Keratinocyte (primary cell): ENCODE data around the gene PSD4.

ENCODE experiments used
- EZH2 ChIP-seq: IDR thresholded peaks from one replicate; pipeline ENCODE4 v1.6.1; 2012; ENCODE audit warnings: inconsistent platforms, mild to moderate bottlenecking, low read length, moderate library complexity
- TF ChIP-seq, protein P1 (sequence below), 3 experiments: IDR thresholded peaks in 1 of 3; conservative IDR thresholded peaks in 1 of 3; optimal IDR thresholded peaks in 1 of 3; 2 replicates in 2 of 3; 3 replicates in 1 of 3; pipeline versions ENCODE3 to v1.5.1; 2011; ENCODE audit warnings: low read length in 3 of 3, mild to moderate bottlenecking in 3 of 3, moderate library complexity in 2 of 3, control low read depth in 1 of 3, inconsistent platforms in 1 of 3; ENCODE audit not compliant: insufficient read depth in 2 of 3; ENCODE audit errors: extremely low read depth in 1 of 3

DNA sequence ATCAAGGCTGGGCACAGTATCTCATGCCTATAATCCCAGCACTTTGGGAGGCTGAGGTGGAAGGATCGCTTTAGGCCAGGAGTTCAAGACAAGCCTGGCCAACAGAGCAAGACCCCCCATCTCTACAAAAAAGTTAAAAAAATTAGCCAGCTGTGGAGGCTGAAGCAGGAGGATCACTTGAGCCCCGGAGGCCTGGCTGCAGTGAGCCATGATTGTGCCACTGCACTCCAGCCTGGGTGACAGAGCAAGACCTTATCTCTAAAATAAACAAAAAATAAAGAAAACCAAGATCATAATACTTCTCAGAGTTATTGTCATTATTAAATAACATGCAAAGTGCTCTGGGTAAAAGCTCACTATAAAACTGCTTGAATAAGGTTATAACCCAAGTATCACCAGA is 31.5 kb upstream of the PSD4 start:
- TF ChIP-seq, protein P1, sequence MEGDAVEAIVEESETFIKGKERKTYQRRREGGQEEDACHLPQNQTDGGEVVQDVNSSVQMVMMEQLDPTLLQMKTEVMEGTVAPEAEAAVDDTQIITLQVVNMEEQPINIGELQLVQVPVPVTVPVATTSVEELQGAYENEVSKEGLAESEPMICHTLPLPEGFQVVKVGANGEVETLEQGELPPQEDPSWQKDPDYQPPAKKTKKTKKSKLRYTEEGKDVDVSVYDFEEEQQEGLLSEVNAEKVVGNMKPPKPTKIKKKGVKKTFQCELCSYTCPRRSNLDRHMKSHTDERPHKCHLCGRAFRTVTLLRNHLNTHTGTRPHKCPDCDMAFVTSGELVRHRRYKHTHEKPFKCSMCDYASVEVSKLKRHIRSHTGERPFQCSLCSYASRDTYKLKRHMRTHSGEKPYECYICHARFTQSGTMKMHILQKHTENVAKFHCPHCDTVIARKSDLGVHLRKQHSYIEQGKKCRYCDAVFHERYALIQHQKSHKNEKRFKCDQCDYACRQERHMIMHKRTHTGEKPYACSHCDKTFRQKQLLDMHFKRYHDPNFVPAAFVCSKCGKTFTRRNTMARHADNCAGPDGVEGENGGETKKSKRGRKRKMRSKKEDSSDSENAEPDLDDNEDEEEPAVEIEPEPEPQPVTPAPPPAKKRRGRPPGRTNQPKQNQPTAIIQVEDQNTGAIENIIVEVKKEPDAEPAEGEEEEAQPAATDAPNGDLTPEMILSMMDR (optimal IDR thresholded peaks at IDR 0.05 in 1 of 3, IDR thresholded peaks at IDR 0.05 in 1 of 3, conservative IDR thresholded peaks at IDR 0.05 in 1 of 3; ENCODE audit: extremely low read depth in 1 of 3, insufficient read depth in 2 of 3, low read length in 3 of 3) = no peak
- no peak for TF ChIP-seq EZH2
